ENCODE results near the gene SOSTDC1. TPM values are rescaled to one million over a fixed set of nuclear protein-coding genes. Genes with fewer than 3 reads are reported as not detected.
"Not testable (repeated sequence)": the region's sequence is repeated elsewhere in the genome, so short reads cannot be mapped to it uniquely, and the experiment has no call there.

Gene SOSTDC1
- total and polyA plus RNA-seq, 7 experiments from 2014 or later, result not detected

DNA sequence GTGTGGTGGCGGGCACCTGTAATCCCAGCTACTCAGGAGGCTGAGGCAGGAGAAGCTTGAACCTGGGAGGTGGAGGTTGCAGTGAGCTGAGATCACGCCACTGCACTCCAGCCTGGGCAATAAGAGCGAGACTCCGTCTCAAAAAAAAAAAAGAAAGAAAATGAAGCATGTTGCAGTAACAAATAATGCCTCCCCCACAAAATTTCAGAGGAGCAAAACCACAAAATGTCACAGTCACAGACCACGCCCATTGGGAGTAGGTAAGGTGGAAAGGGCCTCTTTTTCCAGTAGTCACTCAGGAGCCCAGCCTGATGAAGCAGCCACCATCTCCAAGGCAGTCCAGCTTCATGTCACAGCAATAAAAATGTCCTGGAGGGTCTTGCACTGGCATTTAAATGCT is 40.9 kb upstream of the SOSTDC1 start:
- H3K4me3 Mint-ChIP-seq; CTCF ChIA-PET; H3K27ac Mint-ChIP-seq; H3K9me3 Mint-ChIP-seq; H3K36me3 Mint-ChIP-seq; intact Hi-C loops (cut with micrococcal nuclease); H3K36me3 ChIP-seq (ENCODE audit: control insufficient read depth in 2 of 3, insufficient read depth in 3 of 3, low read length in 3 of 3); H3K9me3 ChIP-seq (ENCODE audit: control insufficient read depth in 2 of 3, low read length in 3 of 3); H3K27ac ChIP-seq (ENCODE audit: low read depth, low read length); POLR2A ChIA-PET; ATAC-seq; H3K27me3 ChIP-seq (ENCODE audit: control insufficient read depth in 2 of 2, insufficient read depth in 2 of 2, low read length in 2 of 2); H3K4me1 ChIP-seq (ENCODE audit: control insufficient read depth in 2 of 2, insufficient read depth in 2 of 2, low read length in 2 of 2); DNase-seq; H3K4me1 Mint-ChIP-seq; H3K4me3 ChIP-seq (ENCODE audit: low read length): not testable (repeated sequence)
- H3K27me3 Mint-ChIP-seq, result peaks cover 3 to 21% (median 5%) of the 10 kb centered on the region in 5 donors

DNA sequence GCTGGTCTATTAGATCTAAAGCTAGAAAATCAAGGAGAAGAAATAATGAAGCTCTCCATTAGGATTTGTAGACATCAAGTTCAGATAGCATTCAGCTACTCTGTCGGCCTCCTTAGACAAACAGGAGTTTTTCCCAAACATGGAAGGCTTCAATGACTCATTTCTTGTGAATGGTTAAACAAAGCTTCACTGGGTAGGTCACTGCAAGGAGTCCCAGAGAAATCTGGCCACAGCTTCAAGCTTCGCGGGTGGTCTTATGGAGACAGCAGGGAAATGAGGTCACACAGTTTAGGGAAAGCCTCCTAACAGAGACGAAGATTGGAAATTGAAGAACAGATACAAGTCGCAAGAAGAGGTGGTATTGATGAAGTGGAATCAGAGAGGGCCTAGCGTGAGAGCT is 38.5 kb upstream of the SOSTDC1 start:
- CTCF ChIA-PET, result no interaction called here
- H3K27ac Mint-ChIP-seq, result peak overlapping the region in 1 of 9 donors; percentile 21
- DNase-seq, result no peak
- no peak for ATAC-seq
- Histone ChIP-seq H3K4me1 (ENCODE audit: control insufficient read depth in 2 of 2, insufficient read depth in 2 of 2, low read length in 2 of 2) (no peaks in the 10 kb centered on the region), H3K27ac (ENCODE audit: low read depth, low read length) (no peak overlapping the region), H3K36me3 (ENCODE audit: control insufficient read depth in 2 of 3, insufficient read depth in 3 of 3, low read length in 3 of 3) (no peaks in the 10 kb centered on the region), H3K4me3 (ENCODE audit: low read length) (no peak overlapping the region), H3K27me3 (ENCODE audit: control insufficient read depth in 2 of 2, insufficient read depth in 2 of 2, low read length in 2 of 2) (no peaks in the 10 kb centered on the region), H3K9me3 (ENCODE audit: control insufficient read depth in 2 of 3, low read length in 3 of 3) (no peaks in the 10 kb centered on the region)
- POLR2A ChIA-PET, result no interaction called here
- intact Hi-C loops (cut with micrococcal nuclease), result no loop called here
- peaks cover 3 to 21% (median 10%) of the 10 kb centered on the region in 5 donors for H3K27me3 Mint-ChIP-seq
- no peaks in the 10 kb centered on the region for H3K4me1 Mint-ChIP-seq
- H3K4me3 Mint-ChIP-seq, result no peak overlapping the region
- H3K9me3 Mint-ChIP-seq, result peaks cover 0 to 6% (median 0%) of the 10 kb centered on the region in 11 donors
- H3K36me3 Mint-ChIP-seq, result no peaks in the 10 kb centered on the region

DNA sequence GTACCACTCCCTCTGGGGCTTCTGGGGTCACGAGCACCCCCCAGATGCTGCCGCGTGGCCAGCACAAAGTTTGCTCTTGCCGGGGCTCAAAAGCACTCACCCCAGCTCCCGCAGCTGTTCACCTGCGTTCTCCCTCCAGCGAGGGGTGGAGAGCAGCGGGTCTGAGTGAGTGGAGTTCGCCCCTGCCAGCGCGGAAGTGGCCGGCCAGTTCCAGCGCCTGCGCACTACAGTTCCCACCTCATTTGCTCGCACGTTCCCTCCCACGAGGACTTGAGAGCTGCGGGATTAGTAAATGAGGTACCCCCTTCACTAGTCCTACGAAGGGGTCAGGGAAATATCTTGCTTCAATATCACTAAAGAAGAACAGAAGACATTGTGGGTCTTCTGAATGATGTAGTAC is 36.8 kb upstream of the SOSTDC1 start:
- no peak overlapping the region for H3K27ac ChIP-seq (ENCODE audit: low read depth, low read length)
- H3K4me1 ChIP-seq (ENCODE audit: control insufficient read depth in 2 of 2, insufficient read depth in 2 of 2, low read length in 2 of 2), result no peaks in the 10 kb centered on the region
- Mint-ChIP-seq H3K27me3 (peaks cover 3 to 13% (median 11%) of the 10 kb centered on the region in 5 donors), H3K36me3 (no peaks in the 10 kb centered on the region), H3K9me3 (peaks cover 0 to 2% (median 0%) of the 10 kb centered on the region in 11 donors), H3K4me3 (no peak overlapping the region), H3K27ac (no peak overlapping the region), H3K4me1 (no peaks in the 10 kb centered on the region)
- H3K27me3 ChIP-seq (ENCODE audit: control insufficient read depth in 2 of 2, insufficient read depth in 2 of 2, low read length in 2 of 2), result no peaks in the 10 kb centered on the region
- no peaks in the 10 kb centered on the region for H3K36me3 ChIP-seq (ENCODE audit: control insufficient read depth in 2 of 3, insufficient read depth in 3 of 3, low read length in 3 of 3)
- ATAC-seq (no peak), DNase-seq (no peak)
- ChIA-PET POLR2A (no interaction called here), CTCF (no interaction called here)
- H3K9me3 ChIP-seq (ENCODE audit: control insufficient read depth in 2 of 3, low read length in 3 of 3), result no peaks in the 10 kb centered on the region
- intact Hi-C loops (cut with micrococcal nuclease), result no loop called here
- H3K4me3 ChIP-seq (ENCODE audit: low read length), result no peak overlapping the region

DNA sequence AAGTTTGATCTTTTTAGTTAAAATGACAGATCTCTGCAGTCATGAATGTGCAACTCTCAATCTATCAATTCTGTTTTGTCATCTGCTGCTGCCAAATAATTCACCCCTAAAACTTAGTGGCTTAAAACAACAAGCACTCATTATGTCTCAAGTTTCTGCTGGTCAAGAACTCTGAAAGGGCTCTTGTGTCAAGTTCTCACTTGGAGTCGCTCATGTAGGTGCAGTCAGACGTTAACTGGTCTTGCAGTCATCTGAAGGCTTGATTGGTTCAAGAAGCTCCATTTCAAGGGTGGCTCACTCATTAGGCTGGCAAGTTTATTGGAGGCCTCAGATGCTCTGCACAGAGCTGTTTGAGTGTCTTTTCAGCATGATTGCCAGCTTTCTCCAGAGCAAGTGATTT is 32.6 kb upstream of the SOSTDC1 start:
- no peaks in the 10 kb centered on the region for H3K9me3 Mint-ChIP-seq
- Histone ChIP-seq H3K27me3 (ENCODE audit: control insufficient read depth in 2 of 2, insufficient read depth in 2 of 2, low read length in 2 of 2) (no peaks in the 10 kb centered on the region), H3K27ac (ENCODE audit: low read depth, low read length) (no peak overlapping the region), H3K36me3 (ENCODE audit: control insufficient read depth in 2 of 3, insufficient read depth in 3 of 3, low read length in 3 of 3) (no peaks in the 10 kb centered on the region), H3K4me1 (ENCODE audit: control insufficient read depth in 2 of 2, insufficient read depth in 2 of 2, low read length in 2 of 2) (no peaks in the 10 kb centered on the region), H3K9me3 (ENCODE audit: control insufficient read depth in 2 of 3, low read length in 3 of 3) (no peaks in the 10 kb centered on the region), H3K4me3 (ENCODE audit: low read length) (no peak overlapping the region)
- H3K27ac Mint-ChIP-seq, result no peak overlapping the region
- H3K27me3 Mint-ChIP-seq, result peaks cover 0 to 21% (median 0%) of the 10 kb centered on the region in 5 donors
- H3K4me3 Mint-ChIP-seq, result no peak overlapping the region
- POLR2A ChIA-PET, result no interaction called here
- intact Hi-C loops (cut with micrococcal nuclease), result no loop called here
- CTCF ChIA-PET, result interaction anchor here (0.5 kb wide), 1 partner anchor 19 kb away, joined by 3 read pairs; no protein-coding TSS in a partner anchor
- H3K4me1 Mint-ChIP-seq, result no peaks in the 10 kb centered on the region
- no peaks in the 10 kb centered on the region for H3K36me3 Mint-ChIP-seq
- DNase-seq, result no peak
- no peak for ATAC-seq

DNA sequence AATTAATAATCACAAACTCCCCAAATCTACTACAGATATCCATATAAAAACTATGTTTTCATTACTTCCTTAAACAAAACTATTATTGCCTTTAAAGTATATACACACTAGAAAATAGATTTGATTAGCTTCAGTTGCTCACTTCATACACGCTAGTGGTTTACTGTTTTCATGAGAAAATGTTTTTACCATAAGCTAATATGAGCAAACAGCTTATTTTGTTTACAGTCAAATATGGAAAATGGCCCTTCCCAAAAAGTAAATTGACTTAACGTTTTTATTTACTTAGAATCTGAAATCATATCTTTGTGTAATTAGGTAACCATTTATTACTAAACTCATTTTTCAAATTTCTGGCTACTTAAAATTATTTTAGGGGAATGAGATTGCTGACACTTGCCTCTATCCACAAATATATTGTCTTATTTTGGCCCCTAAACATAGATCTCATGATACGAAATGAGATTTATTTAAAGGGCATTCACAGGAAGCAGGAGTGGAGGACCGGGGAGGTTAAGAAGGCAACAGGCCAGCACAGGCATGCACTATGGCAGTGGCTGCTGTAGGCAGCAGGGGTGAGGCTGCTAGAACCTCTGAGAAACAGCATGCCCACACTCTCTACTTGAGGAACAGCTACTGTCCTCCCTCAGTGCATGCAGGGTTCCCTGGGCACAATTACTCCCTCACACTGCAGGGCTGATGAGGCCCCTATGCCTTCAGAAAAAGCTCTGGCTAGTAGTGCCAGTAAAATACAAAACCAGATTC is 29.6 kb upstream of the SOSTDC1 start:
- no peaks in the 10 kb centered on the region for H3K27me3 ChIP-seq (ENCODE audit: control insufficient read depth in 2 of 2, insufficient read depth in 2 of 2, low read length in 2 of 2)
- no peak for ATAC-seq
- intact Hi-C loops (cut with micrococcal nuclease), result no loop called here

DNA sequence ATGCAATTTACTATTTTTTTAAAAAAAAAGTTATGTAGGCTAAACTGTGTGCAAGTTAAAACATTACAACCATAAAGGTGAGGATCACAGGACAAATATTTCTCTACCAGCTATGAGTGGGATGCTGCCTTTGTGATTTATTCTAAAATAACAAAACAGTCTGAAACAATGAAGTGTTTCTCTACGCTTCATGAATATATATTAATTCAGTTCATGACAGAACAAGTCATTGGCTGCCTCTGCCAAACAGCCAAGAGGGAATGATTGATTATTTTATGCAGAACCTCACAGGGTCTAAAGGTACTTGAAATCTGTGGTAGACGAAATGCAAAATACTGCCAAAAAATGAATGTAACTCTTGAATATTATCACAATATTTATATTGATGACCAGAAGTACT is 29.0 kb upstream of the SOSTDC1 start:
- H3K27me3 Mint-ChIP-seq, result peaks cover 0 to 10% (median 0%) of the 10 kb centered on the region in 5 donors
- no peak for ATAC-seq
- Histone ChIP-seq H3K36me3 (ENCODE audit: control insufficient read depth in 2 of 3, insufficient read depth in 3 of 3, low read length in 3 of 3) (no peaks in the 10 kb centered on the region), H3K27ac (ENCODE audit: low read depth, low read length) (no peak overlapping the region), H3K9me3 (ENCODE audit: control insufficient read depth in 2 of 3, low read length in 3 of 3) (no peaks in the 10 kb centered on the region), H3K4me1 (ENCODE audit: control insufficient read depth in 2 of 2, insufficient read depth in 2 of 2, low read length in 2 of 2) (no peaks in the 10 kb centered on the region), H3K27me3 (ENCODE audit: control insufficient read depth in 2 of 2, insufficient read depth in 2 of 2, low read length in 2 of 2) (no peaks in the 10 kb centered on the region), H3K4me3 (ENCODE audit: low read length) (no peak overlapping the region)
- no peaks in the 10 kb centered on the region for H3K9me3 Mint-ChIP-seq
- intact Hi-C loops (cut with micrococcal nuclease), result no loop called here
- peaks cover 0 to 5% (median 0%) of the 10 kb centered on the region in 7 donors for H3K4me1 Mint-ChIP-seq
- H3K27ac Mint-ChIP-seq, result no peak overlapping the region
- DNase-seq, result no peak
- no peaks in the 10 kb centered on the region for H3K36me3 Mint-ChIP-seq
- ChIA-PET CTCF (no interaction called here), POLR2A (interaction anchor here (0.5 kb wide), 1 partner anchor 39 kb away, joined by 3 read pairs; no protein-coding TSS in a partner anchor)
- H3K4me3 Mint-ChIP-seq, result no peak overlapping the region

More for the DNA sequence above, 29.6 kb upstream of the SOSTDC1 start:
- Histone ChIP-seq H3K4me1 (ENCODE audit: control insufficient read depth in 2 of 2, insufficient read depth in 2 of 2, low read length in 2 of 2) (no peaks in the 10 kb centered on the region), H3K4me3 (ENCODE audit: low read length) (no peak overlapping the region), H3K27ac (ENCODE audit: low read depth, low read length) (no peak overlapping the region), H3K36me3 (ENCODE audit: control insufficient read depth in 2 of 3, insufficient read depth in 3 of 3, low read length in 3 of 3) (no peaks in the 10 kb centered on the region), H3K9me3 (ENCODE audit: control insufficient read depth in 2 of 3, low read length in 3 of 3) (no peaks in the 10 kb centered on the region)
- Mint-ChIP-seq H3K9me3 (no peaks in the 10 kb centered on the region), H3K27me3 (peaks cover 0 to 10% (median 0%) of the 10 kb centered on the region in 5 donors), H3K4me3 (no peak overlapping the region), H3K27ac (no peak overlapping the region), H3K36me3 (no peaks in the 10 kb centered on the region), H3K4me1 (peaks cover 0 to 5% (median 0%) of the 10 kb centered on the region in 7 donors)
- ChIA-PET CTCF (no interaction called here), POLR2A (no interaction called here)
- DNase-seq, result no peak

DNA sequence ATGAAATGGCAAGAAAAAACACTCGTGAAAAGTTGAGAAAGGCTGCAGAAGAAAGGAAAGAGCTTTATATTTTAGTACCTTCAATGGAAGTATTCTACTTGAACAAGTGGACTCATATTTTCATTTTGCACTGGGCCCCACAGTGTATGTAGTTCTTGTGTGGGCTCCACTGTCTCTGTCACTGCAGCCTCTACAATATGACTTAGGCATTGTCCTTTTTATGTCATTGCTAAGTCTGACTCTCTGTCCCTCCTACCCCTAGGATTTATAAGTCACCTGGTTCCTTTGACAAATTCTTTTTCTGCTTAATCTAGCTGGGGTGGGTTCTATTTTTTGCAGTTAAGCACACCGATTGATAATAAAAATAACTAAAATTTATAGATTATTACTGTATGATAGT is 27.7 kb upstream of the SOSTDC1 start:
- intact Hi-C loops (cut with micrococcal nuclease), result no loop called here
- H3K27me3 Mint-ChIP-seq, result peaks cover 0 to 8% (median 2%) of the 10 kb centered on the region in 5 donors
- H3K27me3 ChIP-seq (ENCODE audit: control insufficient read depth in 2 of 2, insufficient read depth in 2 of 2, low read length in 2 of 2), result no peaks in the 10 kb centered on the region
- no peaks in the 10 kb centered on the region for H3K9me3 Mint-ChIP-seq
- H3K4me1 ChIP-seq (ENCODE audit: control insufficient read depth in 2 of 2, insufficient read depth in 2 of 2, low read length in 2 of 2), result no peaks in the 10 kb centered on the region
- DNase-seq (no peak), ATAC-seq (no peak)
- no peaks in the 10 kb centered on the region for H3K36me3 ChIP-seq (ENCODE audit: control insufficient read depth in 2 of 3, insufficient read depth in 3 of 3, low read length in 3 of 3)
- peaks cover 0 to 5% (median 0%) of the 10 kb centered on the region in 7 donors for H3K4me1 Mint-ChIP-seq
- H3K4me3 Mint-ChIP-seq, result no peak overlapping the region
- H3K36me3 Mint-ChIP-seq, result no peaks in the 10 kb centered on the region
- ChIA-PET CTCF (no interaction called here), POLR2A (no interaction called here)
- no peak overlapping the region for H3K27ac ChIP-seq (ENCODE audit: low read depth, low read length)
- H3K27ac Mint-ChIP-seq, result no peak overlapping the region
- no peak overlapping the region for H3K4me3 ChIP-seq (ENCODE audit: low read length)
- H3K9me3 ChIP-seq (ENCODE audit: control insufficient read depth in 2 of 3, low read length in 3 of 3), result no peaks in the 10 kb centered on the region
